GM19238 (cell line): Measurements from ENCODE around the gene EFCC1.
"Not testable (repeated sequence)": the region's sequence is repeated elsewhere in the genome, so short reads cannot be mapped to it uniquely, and the experiment has no call there.

Experiments used
- DNase-seq: peaks from one replicate; pipeline ENCODE4 v3.0.0; 2011; ENCODE audit warnings: low spot score; ENCODE audit not compliant: insufficient read length

The EFCC1 gene

DNA sequence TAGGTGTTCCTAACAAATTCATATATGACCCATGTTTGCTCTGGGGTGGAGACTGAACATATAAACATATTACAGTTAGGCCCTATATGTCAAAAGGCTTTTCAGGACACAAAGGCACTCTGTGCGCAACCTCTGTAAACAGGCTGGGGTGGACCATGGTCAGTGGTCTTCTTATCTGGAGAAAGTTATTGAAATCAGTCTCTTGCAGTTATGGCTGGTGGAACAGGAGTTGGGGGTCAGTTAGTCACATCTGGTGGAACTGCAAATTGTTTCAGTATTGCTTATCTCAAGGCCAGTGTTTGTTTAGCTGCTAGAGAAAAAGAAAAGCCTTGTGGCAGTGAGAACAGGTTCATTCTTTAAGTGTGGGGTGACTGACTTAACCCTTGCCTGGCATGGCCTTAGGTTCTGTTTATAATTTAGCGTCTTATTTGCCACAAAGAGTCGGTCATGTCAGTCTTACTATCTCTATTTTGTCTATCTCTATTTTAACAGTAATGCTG is 53.6 kb downstream of the EFCC1 start:
- DNase-seq = no peak

- no peak for DNase-seq
These were observed 55.5 kb downstream of the EFCC1 start for GRCh38 chr3:129056451-129057173.

DNA sequence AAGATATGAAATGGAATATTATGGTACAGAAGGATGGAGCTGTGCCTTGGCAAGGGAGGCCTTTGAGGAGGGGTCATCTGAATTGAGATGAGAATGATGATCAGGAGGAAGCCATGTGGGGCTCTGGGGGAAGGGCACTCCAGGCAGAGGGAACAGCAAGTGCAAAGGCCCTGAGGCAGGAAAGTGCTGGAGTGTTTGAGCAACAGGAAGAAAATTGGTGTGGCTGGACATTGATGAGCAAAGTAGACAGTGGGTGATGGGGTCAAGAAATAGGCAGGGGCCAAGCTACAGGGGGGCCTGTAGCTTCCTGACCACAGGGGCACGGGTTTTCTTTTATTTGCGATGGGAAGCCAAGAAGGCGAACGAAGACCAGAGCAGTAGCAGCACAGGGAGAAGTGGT is 56.1 kb downstream of the EFCC1 start:
- DNase-seq = no peak

- no peak for DNase-seq
These were observed 57.5 kb downstream of the EFCC1 start for GRCh38 chr3:129058441-129059200.

GRCh38 chr3:129059311-129059958 is 58.3 kb downstream of the EFCC1 start:
- no peak for DNase-seq

DNA sequence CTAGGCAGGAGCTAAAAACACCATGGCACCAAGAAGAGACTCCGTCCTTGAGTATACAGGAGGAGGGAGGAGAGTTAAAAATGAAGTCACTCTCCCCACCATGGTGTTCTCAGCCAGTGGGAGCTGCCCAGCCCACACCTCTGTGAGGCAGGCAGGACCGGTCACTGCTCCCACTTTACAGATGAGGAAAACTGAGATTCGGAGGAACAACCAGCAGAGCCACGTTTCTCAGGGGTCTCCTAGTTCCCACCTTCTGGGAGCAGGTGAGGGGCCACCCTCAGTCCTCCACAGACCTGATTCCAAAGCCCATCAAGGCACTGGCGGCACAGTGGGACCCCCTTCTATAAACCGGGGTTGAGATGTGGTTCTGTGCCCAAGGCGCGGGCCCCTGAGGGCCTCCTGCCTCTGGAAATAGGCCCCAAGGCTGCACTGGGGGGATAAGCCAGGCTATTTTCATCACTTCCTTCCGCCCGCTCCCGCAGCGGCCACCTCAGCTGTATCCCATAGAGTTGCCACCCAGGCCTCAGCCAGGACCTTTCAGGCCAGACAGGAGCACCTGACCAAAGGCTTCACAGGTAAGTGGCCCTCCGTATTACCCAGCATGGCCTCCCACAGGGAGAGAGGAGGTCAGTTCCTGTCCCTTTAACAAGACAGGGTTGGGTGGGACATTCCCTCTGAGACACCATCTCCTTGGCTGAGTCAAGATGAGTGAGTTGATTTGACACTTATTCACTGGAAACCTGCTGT is 59.3 kb downstream of the EFCC1 start, which contains the start of gene GP9:
Gene GP9, plus strand, starts transcription at position 504 of the 747 bp plus-strand sequence. CDS start 961 bp downstream, outside the sequence.
- no peak for DNase-seq

GRCh38 chr3:129061023-129061887 is 60.2 kb downstream of the EFCC1 start:
- no peak for DNase-seq

DNA sequence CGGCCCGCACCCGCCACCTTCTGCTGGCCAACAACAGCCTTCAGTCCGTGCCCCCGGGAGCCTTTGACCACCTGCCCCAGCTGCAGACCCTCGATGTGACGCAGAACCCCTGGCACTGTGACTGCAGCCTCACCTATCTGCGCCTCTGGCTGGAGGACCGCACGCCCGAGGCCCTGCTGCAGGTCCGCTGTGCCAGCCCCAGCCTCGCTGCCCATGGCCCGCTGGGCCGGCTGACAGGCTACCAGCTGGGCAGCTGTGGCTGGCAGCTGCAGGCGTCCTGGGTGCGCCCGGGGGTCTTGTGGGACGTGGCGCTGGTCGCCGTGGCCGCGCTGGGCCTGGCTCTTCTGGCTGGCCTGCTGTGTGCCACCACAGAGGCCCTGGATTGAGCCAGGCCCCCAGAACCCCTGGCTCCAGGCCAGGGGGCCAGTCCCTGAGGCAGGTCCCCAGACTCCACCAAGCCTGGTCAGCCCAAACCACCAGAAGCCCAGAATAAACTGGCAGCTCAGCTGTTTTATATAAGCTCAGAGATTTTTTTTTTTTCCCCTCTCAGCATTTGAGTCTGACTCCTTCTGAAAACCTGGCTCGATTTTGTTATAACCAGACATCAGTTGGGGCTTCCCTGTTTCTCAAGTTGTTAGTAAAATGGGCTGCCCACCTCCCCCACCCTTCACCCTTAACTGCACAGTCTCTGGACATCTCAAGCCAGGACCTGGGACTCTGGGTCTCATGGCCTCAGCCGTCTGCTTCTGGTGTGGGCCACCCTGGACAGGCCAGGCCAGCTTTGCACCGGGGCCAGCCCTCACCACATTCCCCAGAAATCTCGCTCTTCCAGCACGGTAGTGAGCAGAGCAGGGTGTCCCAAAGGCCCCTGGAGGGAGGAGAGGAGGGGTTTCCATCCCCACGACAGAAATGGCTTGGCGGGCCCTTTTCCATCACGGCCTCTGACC is 61.1 kb downstream of the EFCC1 start:
- DNase-seq = no peak

- no peak for DNase-seq
These were observed 62.1 kb downstream of the EFCC1 start for GRCh38 chr3:129063091-129063640.

- DNase-seq = no peak
These were observed 62.9 kb downstream of the EFCC1 start for GRCh38 chr3:129063841-129064482.

GRCh38 chr3:129065016-129065719 is 64.1 kb downstream of the EFCC1 start:
- no peak for DNase-seq

DNA sequence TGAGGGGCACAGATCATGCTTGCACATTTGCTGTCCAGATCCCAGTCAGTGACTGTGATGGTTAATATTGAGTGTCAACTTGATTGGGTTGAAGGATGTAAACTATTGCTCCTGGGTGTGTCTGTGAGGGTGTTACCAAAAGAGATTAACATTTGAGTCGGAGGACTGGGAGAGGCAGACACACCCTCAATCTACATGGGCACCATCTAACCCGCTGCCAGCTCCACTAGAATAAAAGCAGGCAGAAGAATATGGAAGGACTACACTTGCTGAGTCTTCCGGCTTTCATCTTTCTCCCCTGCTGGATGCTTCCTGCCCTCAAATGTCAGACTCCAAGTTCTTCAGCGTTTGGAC is 64.6 kb downstream of the EFCC1 start:
- no peak for DNase-seq

DNA sequence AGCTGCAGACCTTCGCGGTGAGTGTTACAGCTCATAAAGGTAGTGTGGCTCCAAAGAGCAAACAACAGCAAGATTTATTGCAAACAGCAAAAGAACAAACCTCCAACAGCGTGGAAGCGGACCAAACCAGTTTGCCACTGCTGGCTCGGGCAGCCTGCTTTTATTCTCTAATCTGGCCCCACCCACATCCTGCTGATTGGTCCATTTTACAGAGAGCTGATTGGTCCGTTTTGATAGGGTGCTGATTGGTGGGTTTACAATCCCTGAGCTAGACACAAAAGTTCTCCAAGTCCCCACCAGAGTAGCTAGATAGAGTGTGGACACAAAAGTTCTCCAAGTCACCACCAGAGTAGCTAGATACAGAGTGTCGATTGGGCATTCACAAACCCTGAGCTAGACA is 66.6 kb downstream of the EFCC1 start:
- DNase-seq = not testable (repeated sequence)

DNA sequence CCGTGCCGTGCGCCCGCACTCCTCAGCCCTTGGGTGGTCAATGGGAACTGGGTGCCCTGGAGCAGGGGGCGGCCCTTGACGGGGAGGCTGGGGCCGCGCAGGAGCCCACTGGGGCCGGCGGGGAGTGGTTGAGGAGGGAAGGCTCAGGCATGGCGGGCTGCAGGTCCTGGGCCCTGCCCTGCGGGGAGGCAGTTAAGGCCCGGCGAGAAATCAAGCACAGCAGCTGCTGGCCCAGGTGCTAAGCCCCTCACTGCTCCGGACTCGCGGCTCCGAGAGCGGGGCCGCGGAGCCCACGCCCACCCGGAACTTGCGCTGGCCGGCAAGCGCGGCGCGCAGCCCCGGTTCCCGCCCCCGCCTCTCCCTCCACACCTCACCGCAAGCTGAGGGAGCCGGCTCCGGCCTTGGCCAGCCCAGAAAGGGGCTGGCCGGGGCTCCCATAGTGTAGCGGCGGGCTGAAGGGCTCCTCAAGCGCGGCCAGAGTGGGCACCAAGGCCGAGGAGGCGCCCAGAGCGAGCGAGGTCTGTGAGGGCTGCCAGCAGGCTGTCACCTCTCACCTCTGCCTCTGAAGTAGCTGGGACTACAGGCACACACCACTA is 67.3 kb downstream of the EFCC1 start:
- DNase-seq = no peak

DNA sequence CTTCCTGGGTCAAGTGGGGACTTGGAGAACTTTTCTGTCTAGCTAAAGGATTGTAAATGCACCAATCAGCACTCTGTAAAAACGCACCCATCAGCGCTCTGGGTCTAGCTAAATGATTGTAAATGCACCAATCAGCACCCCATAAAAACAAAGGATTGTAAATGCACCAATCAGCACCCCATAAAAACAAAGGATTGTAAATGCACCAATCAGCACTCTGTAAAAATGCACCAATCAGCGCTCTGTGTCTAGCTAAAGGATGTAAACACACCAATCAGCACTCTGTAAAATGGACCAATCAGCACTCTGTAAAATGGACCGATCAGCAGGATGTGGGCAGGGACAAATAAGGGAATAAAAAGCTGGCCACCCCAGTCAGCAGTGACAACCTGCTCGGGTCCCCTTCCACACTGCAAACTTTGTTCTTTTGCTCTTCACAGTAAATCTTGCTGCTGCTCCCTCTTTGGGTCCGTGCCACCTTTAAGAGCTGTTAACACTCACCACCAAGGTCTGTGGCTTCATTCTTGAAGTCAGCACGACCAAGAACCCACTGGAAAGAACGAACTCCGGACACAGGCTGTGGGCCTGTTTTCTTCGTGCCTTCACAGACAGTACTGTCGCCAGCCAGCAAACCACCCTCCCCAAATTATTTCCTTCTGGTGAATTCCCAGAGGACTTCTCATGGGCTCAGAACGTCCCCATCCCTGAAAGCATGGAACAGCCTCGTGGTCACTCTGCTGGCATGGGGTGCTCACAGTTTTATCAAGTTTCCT is 68.4 kb downstream of the EFCC1 start:
- not testable (repeated sequence) for DNase-seq

DNA sequence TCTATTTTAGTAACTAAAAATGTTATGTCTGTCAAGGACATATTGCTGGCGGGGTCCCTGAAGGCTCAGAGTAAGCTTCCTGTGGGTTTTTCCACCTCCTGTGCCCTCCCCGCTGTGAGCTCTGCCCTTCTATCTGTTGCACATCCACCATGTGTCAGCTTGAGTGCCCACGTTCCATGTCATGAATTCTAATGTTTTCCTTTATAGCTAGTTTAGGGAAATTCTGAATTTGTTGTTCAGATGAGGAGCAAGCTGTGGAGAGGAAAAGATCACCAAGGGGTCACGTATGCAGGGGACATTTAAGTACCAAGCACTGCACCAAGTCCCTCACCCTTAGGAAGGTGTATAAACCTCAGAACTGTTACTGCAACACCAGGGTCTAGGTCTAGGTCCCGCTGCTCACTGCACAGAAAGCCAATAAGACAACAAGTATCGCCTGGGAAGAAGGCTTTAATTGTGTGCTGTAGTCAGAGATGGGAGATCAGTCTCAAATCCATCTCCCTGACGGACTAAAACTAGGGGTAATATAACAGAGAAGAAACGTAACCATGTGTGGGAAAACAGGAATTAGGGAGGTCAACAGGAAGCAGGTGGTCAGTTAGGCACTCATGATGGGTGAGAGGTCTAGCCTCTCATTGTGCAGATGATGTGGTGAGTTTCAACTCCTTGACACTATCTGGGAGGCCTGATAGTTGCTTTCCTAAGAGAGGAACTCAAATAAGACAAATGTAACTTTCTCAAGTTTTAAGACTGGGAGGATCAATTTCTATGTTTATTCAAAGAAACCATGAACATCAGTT is 69.2 kb downstream of the EFCC1 start:
- DNase-seq = no peak
